Osteoblast (primary cell): ENCODE data around the gene NEUROG1. TPM values are rescaled to one million over a fixed set of nuclear protein-coding genes. Genes with fewer than 3 reads are reported as not detected.

Source experiments
- DNase-seq: peaks from one replicate; pipeline ENCODE4 v3.0.0; 2011; ENCODE audit warnings: low spot score, mixed read lengths; ENCODE audit not compliant: insufficient read length; ENCODE audit errors: missing footprints
- H2AFZ ChIP-seq: 2 replicates; pipeline ENCODE4 v1.6.0; 2011; ENCODE audit warnings: mild to moderate bottlenecking, low read length
- H3K27ac ChIP-seq: 2 replicates; pipeline ENCODE4 v1.5.1; 2011; ENCODE audit warnings: mild to moderate bottlenecking, low read depth, low read length, moderate library complexity
- H3K27me3 ChIP-seq: 2 replicates; pipeline ENCODE4 v1.6.0; 2012; ENCODE audit warnings: mild to moderate bottlenecking, control low read depth, inconsistent platforms, low read length, moderate library complexity; ENCODE audit not compliant: insufficient read depth
- H3K36me3 ChIP-seq: 2 replicates; pipeline ENCODE4 v1.5.1; 2011; ENCODE audit warnings: mild to moderate bottlenecking, low read length, control low read depth, moderate library complexity; ENCODE audit not compliant: insufficient read depth
- H3K4me1 ChIP-seq: 2 replicates; pipeline ENCODE4 v1.5.1; 2011; ENCODE audit warnings: mild to moderate bottlenecking, low read length, control low read depth, moderate library complexity; ENCODE audit not compliant: insufficient read depth
- H3K4me2 ChIP-seq: 2 replicates; pipeline ENCODE4 v1.6.0; 2011; ENCODE audit warnings: mild to moderate bottlenecking, low read length; ENCODE audit not compliant: insufficient read depth
- H3K4me3 ChIP-seq: fragments of 200-600 bp; sonication (generic); 3 replicates; pipeline ENCODE4 v1.5.1; 2012; ENCODE audit warnings: mild to moderate bottlenecking, low read length, inconsistent platforms; ENCODE audit not compliant: insufficient read depth
- H3K79me2 ChIP-seq: 2 replicates; pipeline ENCODE4 v1.6.0; 2012; ENCODE audit warnings: mild to moderate bottlenecking, low read length, control low read depth, inconsistent platforms; ENCODE audit not compliant: insufficient read depth
- H3K9me3 ChIP-seq: 2 replicates; pipeline ENCODE4 v1.5.1; 2011; ENCODE audit warnings: low read depth, low read length, control low read depth
- H4K20me1 ChIP-seq: 2 replicates; pipeline ENCODE4 v1.6.0; 2012; ENCODE audit warnings: mild to moderate bottlenecking, low read length, control low read depth; ENCODE audit not compliant: insufficient read depth
- CTCF ChIP-seq: IDR thresholded peaks from 2 replicates; pipeline ENCODE4 v1.5.1; 2011; ENCODE audit warnings: mild to moderate bottlenecking, low read depth, low read length, moderate library complexity; ENCODE audit errors: extremely low read depth
- total RNA-seq: library from RNA; depleted of rRNA; stranded (reverse); fragments of >200 nt; gene quantifications from 2 replicates; pipeline ENCODE4 v1.2.3, GENCODE V29; 2012

Gene NEUROG1
- total RNA-seq, 1 donor: not detected

GRCh38 chr5:135486131-135487036 is 49.4 kb downstream of the NEUROG1 start:
- no peak overlapping the region for H2AFZ ChIP-seq
- H3K4me3 ChIP-seq: no peak overlapping the region
- no peak for TF ChIP-seq CTCF
- peaks cover 15% of the 10 kb centered on the region for H3K27me3 ChIP-seq
- no peaks in the 10 kb centered on the region for H3K9me3 ChIP-seq
- no peak overlapping the region for H3K27ac ChIP-seq
- no peak overlapping the region for H3K4me2 ChIP-seq
- no peak for DNase-seq
- H3K79me2 ChIP-seq: no peaks in the 10 kb centered on the region
- H3K36me3 ChIP-seq: no peaks in the 10 kb centered on the region
- H3K4me1 ChIP-seq: peaks cover 14% of the 10 kb centered on the region
- H4K20me1 ChIP-seq: no peaks in the 10 kb centered on the region

GRCh38 chr5:135484674-135485086 is 51.1 kb downstream of the NEUROG1 start:
- Histone ChIP-seq H3K9me3 (no peaks in the 10 kb centered on the region), H3K79me2 (no peaks in the 10 kb centered on the region), H3K4me3 (no peak overlapping the region), H4K20me1 (no peaks in the 10 kb centered on the region), H3K27me3 (peaks cover 12% of the 10 kb centered on the region), H3K4me2 (no peak overlapping the region), H3K27ac (no peak overlapping the region), H3K36me3 (no peaks in the 10 kb centered on the region), H3K4me1 (peaks cover 13% of the 10 kb centered on the region), H2AFZ (no peak overlapping the region)
- DNase-seq: no peak
- no peak for TF ChIP-seq CTCF

Other genes with a start within 250 kb of the NEUROG1 start
- gene MACROH2A1, start 136.7 kb downstream of the NEUROG1 start, total RNA-seq: 150 and 162 TPM in 2 replicates
- not detected in 2 replicates for gene DCANP1, start 88.6 kb downstream of the NEUROG1 start, total RNA-seq
- gene TIFAB, start 83.6 kb downstream of the NEUROG1 start, total RNA-seq: not detected in 2 replicates
- gene CXCL14, start 43.0 kb upstream of the NEUROG1 start, total RNA-seq: not detected in 2 replicates